Measurements from ENCODE around the gene EPB41L4A.

EPB41L4A gene

DNA sequence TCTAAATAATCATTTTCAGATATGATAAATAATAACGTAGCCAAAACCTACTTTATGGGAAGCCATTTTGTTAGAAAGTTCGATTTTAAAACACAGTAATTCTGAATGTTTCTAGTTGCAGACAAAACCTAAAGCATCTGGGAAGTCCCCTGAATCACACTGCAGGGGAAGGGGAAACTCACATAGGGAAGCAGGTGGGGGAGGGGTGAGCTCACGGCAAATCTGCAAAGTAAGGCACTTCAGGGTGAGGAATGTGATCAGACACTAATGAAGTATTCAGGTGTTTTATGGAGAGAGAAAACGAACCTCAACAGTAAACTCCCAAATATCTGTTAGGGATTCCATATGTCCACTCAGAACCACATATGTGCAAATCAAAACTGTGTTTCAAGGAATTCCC lies 70.7 kb downstream of the EPB41L4A start:
- no peaks in the 10 kb centered on the region for H3K27me3 ChIP-seq (replicated peaks)
- H3K36me3 ChIP-seq (replicated peaks): no peaks in the 10 kb centered on the region
- no peak overlapping the region for H3K4me3 ChIP-seq (ENCODE audit: low read depth, low read length)
- no peak for DNase-seq
- TF ChIP-seq CTCF (IDR thresholded peaks at IDR 0.05; ENCODE audit: low read depth, low read length, missing control alignments): no peak
- in situ Hi-C loops (cut with HindIII; ENCODE audit: low pct_ligation_motif_present, low sequenced_read_pairs): no loop called here
- H3K27ac ChIP-seq: no peak overlapping the region

DNA sequence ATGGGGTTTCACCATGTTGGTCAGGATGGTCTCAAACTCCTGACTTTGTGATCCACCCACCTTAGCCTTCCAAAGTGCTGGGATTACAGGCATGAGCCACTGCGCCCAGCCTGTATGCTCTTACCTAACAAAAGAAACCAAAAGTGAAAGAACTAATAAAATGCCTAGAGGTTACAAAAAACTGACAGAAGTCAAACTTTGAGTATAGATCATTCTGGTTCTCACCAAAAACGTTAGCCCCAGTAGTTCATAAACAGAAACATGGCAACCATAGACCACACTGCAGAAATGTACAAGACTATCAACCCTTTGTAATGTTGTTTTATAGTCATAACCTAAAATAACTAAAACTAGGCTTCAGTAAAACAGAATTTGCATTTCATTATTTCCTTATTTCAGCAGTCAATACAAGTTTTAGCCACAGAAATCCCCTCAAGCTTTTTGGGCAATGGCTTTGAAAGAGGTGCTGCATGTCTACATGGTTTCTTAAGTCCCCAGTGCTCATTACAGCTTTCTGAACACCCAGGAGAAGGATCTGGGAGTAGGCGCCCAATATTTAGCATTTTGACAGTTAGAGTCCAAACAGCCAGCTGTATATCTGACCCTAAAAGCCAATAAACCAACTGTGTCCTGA lies 72.5 kb downstream of the EPB41L4A start:
- no peak overlapping the region for H3K27ac ChIP-seq
- TF ChIP-seq CTCF (IDR thresholded peaks at IDR 0.05; ENCODE audit: low read depth, low read length, missing control alignments): no peak
- H3K27me3 ChIP-seq (replicated peaks): no peaks in the 10 kb centered on the region
- in situ Hi-C loops (cut with HindIII; ENCODE audit: low pct_ligation_motif_present, low sequenced_read_pairs): no loop called here
- DNase-seq: no peak
- H3K36me3 ChIP-seq (replicated peaks): no peaks in the 10 kb centered on the region
- no peak overlapping the region for H3K4me3 ChIP-seq (ENCODE audit: low read depth, low read length)

DNA sequence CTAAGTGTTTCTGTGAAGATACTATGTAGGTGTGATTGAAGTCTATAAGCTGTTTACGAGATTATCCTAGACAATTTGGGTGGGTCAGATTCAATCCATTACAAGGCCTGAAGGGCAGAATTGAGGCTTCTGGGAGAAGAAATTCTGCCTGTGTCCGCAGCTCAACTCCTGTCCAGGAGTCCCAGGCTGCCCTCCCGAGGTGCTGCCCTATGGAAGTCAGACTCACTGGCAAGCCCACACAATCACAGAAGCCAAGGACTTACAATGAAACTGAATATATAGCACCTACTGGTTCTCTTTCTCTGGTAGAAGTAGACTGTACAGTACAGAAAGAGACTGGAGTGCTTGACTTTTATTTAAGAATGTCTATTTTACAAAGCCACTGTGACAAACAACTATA lies 74.5 kb downstream of the EPB41L4A start:
- Histone ChIP-seq H3K27me3 (replicated peaks) (no peaks in the 10 kb centered on the region), H3K36me3 (replicated peaks) (no peaks in the 10 kb centered on the region), H3K4me3 (ENCODE audit: low read depth, low read length) (no peak overlapping the region), H3K27ac (no peak overlapping the region)
- no peak for TF ChIP-seq CTCF (IDR thresholded peaks at IDR 0.05; ENCODE audit: low read depth, low read length, missing control alignments)
- DNase-seq: no peak
- in situ Hi-C loops (cut with HindIII; ENCODE audit: low pct_ligation_motif_present, low sequenced_read_pairs): no loop called here

- no peaks in the 10 kb centered on the region for H3K36me3 ChIP-seq (replicated peaks)
- H3K27me3 ChIP-seq (replicated peaks): no peaks in the 10 kb centered on the region
- no peak for DNase-seq
- no peak overlapping the region for H3K27ac ChIP-seq
- in situ Hi-C loops (cut with HindIII; ENCODE audit: low pct_ligation_motif_present, low sequenced_read_pairs): no loop called here
- TF ChIP-seq CTCF (IDR thresholded peaks at IDR 0.05; ENCODE audit: low read depth, low read length, missing control alignments): no peak
- no peak overlapping the region for H3K4me3 ChIP-seq (ENCODE audit: low read depth, low read length)
These were observed 76.7 kb downstream of the EPB41L4A start for GRCh38 chr5:112342389-112342788.

GRCh38 chr5:112339761-112340160 lies 79.3 kb downstream of the EPB41L4A start:
- in situ Hi-C loops (cut with HindIII; ENCODE audit: low pct_ligation_motif_present, low sequenced_read_pairs): no loop called here
- Histone ChIP-seq H3K4me3 (ENCODE audit: low read depth, low read length) (no peak overlapping the region), H3K36me3 (replicated peaks) (no peaks in the 10 kb centered on the region), H3K27ac (no peak overlapping the region), H3K27me3 (replicated peaks) (no peaks in the 10 kb centered on the region)
- TF ChIP-seq CTCF (IDR thresholded peaks at IDR 0.05; ENCODE audit: low read depth, low read length, missing control alignments): no peak
- DNase-seq: no peak

DNA sequence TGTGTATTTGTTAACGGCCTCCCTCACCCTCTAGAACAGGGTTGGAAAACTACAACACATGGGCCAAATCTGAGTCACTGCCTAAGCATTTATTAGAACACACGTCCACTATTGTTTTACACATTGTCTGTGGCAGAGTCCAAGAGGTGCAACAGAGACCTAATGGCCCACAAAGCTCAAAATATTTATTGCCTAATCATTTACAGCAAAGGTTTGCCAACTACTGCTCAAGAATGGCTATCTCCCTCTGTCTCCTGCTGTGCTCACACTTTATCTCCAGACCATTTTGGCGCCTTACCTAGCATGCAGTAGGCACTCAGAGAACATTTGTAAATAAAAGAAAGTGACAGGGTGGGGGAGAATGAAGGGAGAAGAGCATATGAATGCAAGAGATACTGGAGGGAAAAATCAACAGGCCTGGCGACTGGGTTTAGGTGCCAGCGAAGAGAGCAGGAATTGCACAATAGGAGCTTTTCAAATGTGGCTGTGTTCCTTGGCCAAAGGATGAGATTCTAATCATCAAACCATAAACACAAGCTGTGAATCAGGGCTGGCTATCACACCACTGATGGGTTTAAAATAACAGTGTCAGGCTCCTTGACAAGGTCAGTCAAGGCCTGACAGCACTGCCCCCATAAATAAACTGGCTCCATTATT lies 80.3 kb downstream of the EPB41L4A start:
- in situ Hi-C loops (cut with HindIII; ENCODE audit: low pct_ligation_motif_present, low sequenced_read_pairs): no loop called here
- no peak for TF ChIP-seq CTCF (IDR thresholded peaks at IDR 0.05; ENCODE audit: low read depth, low read length, missing control alignments)
- H3K27me3 ChIP-seq (replicated peaks): no peaks in the 10 kb centered on the region
- peak; percentile 4 for DNase-seq
- no peak overlapping the region for H3K27ac ChIP-seq
- no peak overlapping the region for H3K4me3 ChIP-seq (ENCODE audit: low read depth, low read length)
- no peaks in the 10 kb centered on the region for H3K36me3 ChIP-seq (replicated peaks)

Measured in brain microvascular endothelial cell (primary cell).